Measurements from ENCODE around the gene OBI1.

Gene OBI1

GRCh38 chr13:78593652-78594455 is 65.1 kb downstream of the OBI1 start:
- H3K4me2 ChIP-seq (ENCODE audit: low read length): no peak overlapping the region
- H3F3A ChIP-seq (ENCODE audit: insufficient read depth, low read length): no peaks in the 10 kb centered on the region
- no peak overlapping the region for H3K27ac ChIP-seq (ENCODE audit: low read depth, low read length, poor library complexity, severe bottlenecking)
- H4K20me1 ChIP-seq (ENCODE audit: insufficient read depth, low read length): no peaks in the 10 kb centered on the region
- TF ChIP-seq EZH2 (IDR thresholded peaks at IDR 0.05; ENCODE audit: borderline replicate concordance, low read length): no peak
- no peak for TF ChIP-seq CTCF (IDR thresholded peaks at IDR 0.05; ENCODE audit: low read length)
- no peak overlapping the region for H2AFZ ChIP-seq (ENCODE audit: low read length)
- no peaks in the 10 kb centered on the region for H3K9me2 ChIP-seq (ENCODE audit: low read depth, low read length)
- H3K4me1 ChIP-seq (ENCODE audit: insufficient read depth, low read length, severe bottlenecking): no peaks in the 10 kb centered on the region
- H3K79me2 ChIP-seq (ENCODE audit: insufficient read depth, low read length): no peaks in the 10 kb centered on the region
- H3K9me3 ChIP-seq (ENCODE audit: low read length): no peaks in the 10 kb centered on the region
- no peaks in the 10 kb centered on the region for H3K36me3 ChIP-seq (ENCODE audit: insufficient read depth, low read length)
- no peaks in the 10 kb centered on the region for H3K27me3 ChIP-seq (ENCODE audit: insufficient read depth, low read length)
- no peak overlapping the region for H3K9ac ChIP-seq (ENCODE audit: low read length)
- no peak overlapping the region for H3K4me3 ChIP-seq (ENCODE audit: low read depth, low read length, poor library complexity, severe bottlenecking)

- no peaks in the 10 kb centered on the region for H3K4me1 ChIP-seq (ENCODE audit: insufficient read depth, low read length, severe bottlenecking)
- no peak overlapping the region for H3K9ac ChIP-seq (ENCODE audit: low read length)
- no peaks in the 10 kb centered on the region for H3K9me3 ChIP-seq (ENCODE audit: low read length)
- H4K20me1 ChIP-seq (ENCODE audit: insufficient read depth, low read length): no peaks in the 10 kb centered on the region
- H3K27ac ChIP-seq (ENCODE audit: low read depth, low read length, poor library complexity, severe bottlenecking): no peak overlapping the region
- H3K9me2 ChIP-seq (ENCODE audit: low read depth, low read length): no peaks in the 10 kb centered on the region
- H3K4me3 ChIP-seq (ENCODE audit: low read depth, low read length, poor library complexity, severe bottlenecking): no peak overlapping the region
- H2AFZ ChIP-seq (ENCODE audit: low read length): no peak overlapping the region
- no peaks in the 10 kb centered on the region for H3K36me3 ChIP-seq (ENCODE audit: insufficient read depth, low read length)
- no peaks in the 10 kb centered on the region for H3K27me3 ChIP-seq (ENCODE audit: insufficient read depth, low read length)
- H3F3A ChIP-seq (ENCODE audit: insufficient read depth, low read length): no peaks in the 10 kb centered on the region
- H3K4me2 ChIP-seq (ENCODE audit: low read length): no peak overlapping the region
- H3K79me2 ChIP-seq (ENCODE audit: insufficient read depth, low read length): no peaks in the 10 kb centered on the region
- TF ChIP-seq EZH2 (IDR thresholded peaks at IDR 0.05; ENCODE audit: borderline replicate concordance, low read length) (no peak), CTCF (IDR thresholded peaks at IDR 0.05; ENCODE audit: low read length) (no peak)
These were observed 65.8 kb downstream of the OBI1 start for GRCh38 chr13:78593129-78593528.

GRCh38 chr13:78592584-78592983 is 66.4 kb downstream of the OBI1 start:
- Histone ChIP-seq H2AFZ (ENCODE audit: low read length) (no peak overlapping the region), H3K9me3 (ENCODE audit: low read length) (no peaks in the 10 kb centered on the region), H3K79me2 (ENCODE audit: insufficient read depth, low read length) (no peaks in the 10 kb centered on the region), H3F3A (ENCODE audit: insufficient read depth, low read length) (no peaks in the 10 kb centered on the region), H4K20me1 (ENCODE audit: insufficient read depth, low read length) (no peaks in the 10 kb centered on the region), H3K27ac (ENCODE audit: low read depth, low read length, poor library complexity, severe bottlenecking) (no peak overlapping the region), H3K36me3 (ENCODE audit: insufficient read depth, low read length) (no peaks in the 10 kb centered on the region), H3K4me2 (ENCODE audit: low read length) (no peak overlapping the region), H3K9ac (ENCODE audit: low read length) (no peak overlapping the region), H3K4me3 (ENCODE audit: low read depth, low read length, poor library complexity, severe bottlenecking) (no peak overlapping the region), H3K4me1 (ENCODE audit: insufficient read depth, low read length, severe bottlenecking) (no peaks in the 10 kb centered on the region), H3K9me2 (ENCODE audit: low read depth, low read length) (no peaks in the 10 kb centered on the region), H3K27me3 (ENCODE audit: insufficient read depth, low read length) (no peaks in the 10 kb centered on the region)
- no peak for TF ChIP-seq CTCF (IDR thresholded peaks at IDR 0.05; ENCODE audit: low read length)
- no peak for TF ChIP-seq EZH2 (IDR thresholded peaks at IDR 0.05; ENCODE audit: borderline replicate concordance, low read length)
